Thoracic aorta (tissue), 2 donors: ENCODE measurements around the gene FARP1. TPM values are rescaled to one million over a fixed set of nuclear protein-coding genes. Genes with fewer than 3 reads are reported as not detected.

ENCODE experiments used
- ATAC-seq: fragments of 150-250 bp; one replicate; pipeline ENCODE4 v1.8.0; 2017; ENCODE audit warnings: low read depth; ENCODE audit not compliant: insufficient number of reproducible peaks, low FRiP score
- DNase-seq: peaks from one replicate; pipeline ENCODE4 v3.0.0-alpha.2; 2020; ENCODE audit warnings: low spot score
- H3K27ac ChIP-seq, 2 donors: fragments of 200-600 bp; sonication (generic); 1 replicate in 1 of 2; 2 replicates in 1 of 2; pipeline ENCODE4 v1.5.1; 2016; ENCODE audit warnings: mild to moderate bottlenecking in 2 of 2, moderate library complexity in 2 of 2
- H3K27me3 ChIP-seq: fragments of 200-600 bp; sonication (generic); replicated peaks from 2 replicates; pipeline ENCODE4 v1.6.0; 2016; ENCODE audit warnings: mild to moderate bottlenecking; ENCODE audit not compliant: insufficient read depth
- H3K36me3 ChIP-seq: fragments of 200-600 bp; sonication (generic); one replicate; pipeline ENCODE4 v1.5.1; 2016
- H3K4me1 ChIP-seq, 2 donors: fragments of 200-600 bp; sonication (generic); 1 replicate in 1 of 2; 2 replicates in 1 of 2; pipeline versions ENCODE4 v1.5.1 to v1.6.0; 2016; ENCODE audit warnings: low read depth in 2 of 2, mild to moderate bottlenecking in 1 of 2; ENCODE audit not compliant: control insufficient read depth in 1 of 2
- H3K4me3 ChIP-seq: fragments of 200-600 bp; sonication (generic); 2 replicates; pipeline ENCODE4 v1.5.1; 2016; ENCODE audit warnings: mild to moderate bottlenecking
- H3K9me3 ChIP-seq: fragments of 200-600 bp; sonication (generic); 2 replicates; pipeline ENCODE4 v1.5.1; 2016
- CTCF ChIP-seq: fragments of 200-600 bp; sonication (generic); IDR thresholded peaks from one replicate; pipeline ENCODE4 v1.5.1; 2019; ENCODE audit warnings: antibody characterized with exemption
- total RNA-seq, 2 donors: library from RNA; depleted of rRNA; stranded (reverse); fragments of >200 nt; gene quantifications; one replicate each; pipeline versions ENCODE4 v1.1.0 to v1.2.3, GENCODE V29; 2016

Gene FARP1
- total RNA-seq, 2 donors from 2014 or later = 17.6 to 30.3 TPM

GRCh38 chr13:98462946-98463345 lies 320.1 kb downstream of the FARP1 start:
- H3K27ac ChIP-seq = no peak overlapping the region
- H3K27me3 ChIP-seq = no peaks in the 10 kb centered on the region
- DNase-seq = no peak
- H3K4me3 ChIP-seq = no peak overlapping the region
- ATAC-seq = no peak
- no peaks in the 10 kb centered on the region for H3K9me3 ChIP-seq
- peaks cover 0 to 13% of the 10 kb centered on the region in 2 donors for H3K4me1 ChIP-seq
- TF ChIP-seq CTCF = no peak
- peaks cover 44% of the 10 kb centered on the region for H3K36me3 ChIP-seq

GRCh38 chr13:98466634-98467236 lies 323.8 kb downstream of the FARP1 start:
- peak; percentile 40 for TF ChIP-seq CTCF
- ATAC-seq (no peak), DNase-seq (no peak)
- Histone ChIP-seq H3K27me3 (no peaks in the 10 kb centered on the region), H3K36me3 (peaks cover 18% of the 10 kb centered on the region), H3K4me3 (no peak overlapping the region), H3K4me1 (peaks cover 0 to 13% of the 10 kb centered on the region in 2 donors), H3K9me3 (no peaks in the 10 kb centered on the region), H3K27ac (no peak overlapping the region)

- no peak for TF ChIP-seq CTCF
- no peak overlapping the region for H3K4me3 ChIP-seq
- H3K27ac ChIP-seq = no peak overlapping the region
- ATAC-seq (no peak), DNase-seq (no peak)
- H3K27me3 ChIP-seq = no peaks in the 10 kb centered on the region
- H3K36me3 ChIP-seq = peaks cover 17% of the 10 kb centered on the region
- no peaks in the 10 kb centered on the region for H3K9me3 ChIP-seq
- H3K4me1 ChIP-seq = peaks cover 0 to 13% of the 10 kb centered on the region in 2 donors
Measured at GRCh38 chr13:98467263-98467985, 324.5 kb downstream of the FARP1 start.

- no peak for DNase-seq
- Histone ChIP-seq H3K27me3 (no peaks in the 10 kb centered on the region), H3K4me3 (no peak overlapping the region), H3K36me3 (peaks cover 17% of the 10 kb centered on the region), H3K9me3 (no peaks in the 10 kb centered on the region), H3K27ac (no peak overlapping the region), H3K4me1 (peaks cover 0 to 4% of the 10 kb centered on the region in 2 donors)
- ATAC-seq = no peak
- TF ChIP-seq CTCF = no peak
Measured at GRCh38 chr13:98468361-98468760, 325.5 kb downstream of the FARP1 start.

GRCh38 chr13:98468929-98469328 lies 326.0 kb downstream of the FARP1 start:
- TF ChIP-seq CTCF = no peak

More at GRCh38 chr13:98468929-98469328, 326.0 kb downstream of the FARP1 start:
- DNase-seq = no peak
- Histone ChIP-seq H3K4me3 (no peak overlapping the region), H3K27me3 (no peaks in the 10 kb centered on the region), H3K36me3 (peaks cover 21% of the 10 kb centered on the region), H3K9me3 (no peaks in the 10 kb centered on the region), H3K27ac (no peak overlapping the region), H3K4me1 (no peaks in the 10 kb centered on the region)
- no peak for ATAC-seq
